HG03066 (cell line): ENCODE measurements around the gene USP10.
"Not testable (repeated sequence)": the region's sequence is repeated elsewhere in the genome, so short reads cannot be mapped to it uniquely, and the experiment has no call there.

ENCODE experiments used
- ATAC-seq: cut with Tn5 transposase; IDR thresholded peaks from one replicate; pipeline ENCODE4 v1.9.1; 2021; ENCODE audit warnings: low read depth; ENCODE audit not compliant: unreplicated experiment

The USP10 gene

GRCh38 chr16:84726079-84726668, 26.4 kb downstream of the USP10 start:
- no peak for ATAC-seq

GRCh38 chr16:84726669-84727467, 27.1 kb downstream of the USP10 start:
- peak; percentile 41 for ATAC-seq

- no peak for ATAC-seq
Observed at GRCh38 chr16:84728853-84729424, 29.1 kb downstream of the USP10 start.

GRCh38 chr16:84729716-84730320, 30.0 kb downstream of the USP10 start:
- no peak for ATAC-seq

GRCh38 chr16:84730406-84731106, 30.8 kb downstream of the USP10 start:
- peak; percentile 47 for ATAC-seq

GRCh38 chr16:84732332-84732673, 32.5 kb downstream of the USP10 start:
- ATAC-seq, result not testable (repeated sequence)

GRCh38 chr16:84732674-84733352, 33.0 kb downstream of the USP10 start:
- ATAC-seq, result no peak

- no peak for ATAC-seq
Observed at GRCh38 chr16:84735849-84736586, 36.2 kb downstream of the USP10 start.

GRCh38 chr16:84737192-84738011, 37.6 kb downstream of the USP10 start:
- ATAC-seq, result no peak

GRCh38 chr16:84738255-84739038, 38.6 kb downstream of the USP10 start:
- ATAC-seq, result peak; percentile 68

- ATAC-seq, result no peak
Observed at GRCh38 chr16:84739349-84740124, 39.7 kb downstream of the USP10 start.

GRCh38 chr16:84740596-84741116, 40.9 kb downstream of the USP10 start:
- ATAC-seq, result no peak

- no peak for ATAC-seq
Observed at GRCh38 chr16:84741340-84741830, 41.6 kb downstream of the USP10 start.

GRCh38 chr16:84742641-84743092, 42.9 kb downstream of the USP10 start:
- ATAC-seq, result no peak

- no peak for ATAC-seq
Observed at GRCh38 chr16:84746231-84746630, 46.4 kb downstream of the USP10 start.

GRCh38 chr16:84746875-84747274, 47.1 kb downstream of the USP10 start:
- no peak for ATAC-seq

GRCh38 chr16:84748247-84748646, 48.4 kb downstream of the USP10 start:
- ATAC-seq, result not testable (repeated sequence)
